WTC11 (cell line): ENCODE data around the gene STK32C. TPM values are rescaled to one million over a fixed set of nuclear protein-coding genes. Genes with fewer than 3 reads are reported as not detected.

Experiments used
- ATAC-seq: fragments of 200-7000 bp; cut with Tn5 transposase; 2 replicates; pipeline ENCODE4 v1.10.0; 2021; ENCODE audit warnings: mild to moderate bottlenecking, moderate library complexity
- CTCF ChIA-PET: fragments of 300-600 bp; sonication (Branson Sonifier 250); formaldehyde crosslinking; loops from one replicate; lab custom pipeline; 2021; ENCODE audit warnings: antibody characterized with exemption; lab: Charles Lee
- POLR2A ChIA-PET: fragments of 350-600 bp; sonication (Branson Sonifier 250); formaldehyde crosslinking; loops from one replicate; lab custom pipeline; 2021; ENCODE audit warnings: antibody characterized with exemption; lab: Charles Lee
- DNase-seq: peaks from one replicate; pipeline ENCODE4 v3.0.0; 2021; ENCODE audit warnings: low spot score
- H3K27ac Mint-ChIP-seq: 2 replicates; pipeline ENCODE4 v1.8.0; 2021; ENCODE audit warnings: mixed read lengths
- H3K27me3 Mint-ChIP-seq: 2 replicates; pipeline ENCODE4 v1.8.0; 2021; ENCODE audit warnings: low read depth, mild to moderate bottlenecking, moderate library complexity, mixed read lengths
- H3K36me3 Mint-ChIP-seq: 2 replicates; pipeline ENCODE4 v1.8.0; 2021; ENCODE audit warnings: mixed read lengths
- H3K4me1 Mint-ChIP-seq: 2 replicates; pipeline ENCODE4 v1.8.0; 2022; ENCODE audit warnings: mixed read lengths
- H3K4me3 Mint-ChIP-seq: 2 replicates; pipeline ENCODE4 v1.8.0; 2021; ENCODE audit warnings: mild to moderate bottlenecking, moderate library complexity, mixed read lengths
- H3K9me3 Mint-ChIP-seq: 2 replicates; pipeline ENCODE4 v1.8.0; 2021; ENCODE audit warnings: mixed read lengths
- FOXP1 ChIP-seq: sonication (generic); formaldehyde crosslinking; IDR thresholded peaks from 2 replicates; pipeline ENCODE4 v1.8.0; 2022; ENCODE audit warnings: missing genetic modification reagents, mild to moderate bottlenecking, moderate library complexity, borderline replicate concordance
- HMGA2 ChIP-seq: fragments of 250-450 bp; sonication (Bioruptor Pico); IDR thresholded peaks from 2 replicates; pipeline ENCODE4 v1.4.0; 2021; ENCODE audit warnings: mild to moderate bottlenecking, moderate library complexity
- IRF2 ChIP-seq: sonication (generic); formaldehyde crosslinking; IDR thresholded peaks from 2 replicates; pipeline ENCODE4 v1.8.0; 2022; ENCODE audit warnings: low read depth, missing genetic modification reagents, borderline replicate concordance
- JAZF1 ChIP-seq: fragments of 250-450 bp; sonication (Bioruptor Pico); IDR thresholded peaks from 2 replicates; pipeline ENCODE4 v1.9.0; 2021; ENCODE audit warnings: moderate library complexity, mild to moderate bottlenecking, inconsistent platforms
- MXD4 ChIP-seq: fragments of 250-450 bp; sonication (Bioruptor Pico); IDR thresholded peaks from 2 replicates; pipeline ENCODE4 v1.8.0; 2021; ENCODE audit warnings: mild to moderate bottlenecking, moderate library complexity, borderline replicate concordance
- ZNF317 ChIP-seq: sonication (generic); formaldehyde crosslinking; IDR thresholded peaks from 2 replicates; pipeline ENCODE4 v1.8.1; 2023; ENCODE audit warnings: low read depth, mild to moderate bottlenecking, moderate library complexity, missing genetic modification reagents, borderline replicate concordance
- total RNA-seq: library from RNA; stranded (reverse); gene quantifications from 3 replicates; pipeline ENCODE4 v1.2.3, GENCODE V29; 2021
- TF ChIP-seq, protein P1 (sequence below): sonication (generic); formaldehyde crosslinking; IDR thresholded peaks from 2 replicates; pipeline ENCODE4 v1.8.0; 2022; ENCODE audit warnings: mild to moderate bottlenecking, missing genetic modification reagents
- TF ChIP-seq, protein P2 (sequence below): fragments of 200-600 bp; IDR thresholded peaks from 2 replicates; pipeline ENCODE4 v1.8.0; 2022; ENCODE audit warnings: antibody characterized with exemption
- TF ChIP-seq, protein P3 (sequence below): sonication (generic); formaldehyde crosslinking; conservative IDR thresholded peaks from 2 replicates; pipeline ENCODE4 v1.8.1; 2023; ENCODE audit warnings: mild to moderate bottlenecking, low read depth, missing genetic modification reagents, moderate library complexity
- TF ChIP-seq, protein P4 (sequence below): sonication (generic); formaldehyde crosslinking; IDR thresholded peaks from 2 replicates; pipeline ENCODE4 v1.8.0; 2023; ENCODE audit warnings: missing genetic modification reagents
- TF ChIP-seq, protein P5 (sequence below): fragments of 250-450 bp; sonication (Bioruptor Pico); IDR thresholded peaks from 2 replicates; pipeline ENCODE4 v1.9.0; 2021; ENCODE audit warnings: mild to moderate bottlenecking, borderline replicate concordance
- TF ChIP-seq, protein P6 (sequence below): sonication (generic); formaldehyde crosslinking; IDR thresholded peaks from 2 replicates; pipeline ENCODE4 v1.8.0; 2022; ENCODE audit warnings: mild to moderate bottlenecking, missing genetic modification reagents

STK32C gene
- total RNA-seq, 1 experiment from 2014 or later, result 20.7 TPM

DNA sequence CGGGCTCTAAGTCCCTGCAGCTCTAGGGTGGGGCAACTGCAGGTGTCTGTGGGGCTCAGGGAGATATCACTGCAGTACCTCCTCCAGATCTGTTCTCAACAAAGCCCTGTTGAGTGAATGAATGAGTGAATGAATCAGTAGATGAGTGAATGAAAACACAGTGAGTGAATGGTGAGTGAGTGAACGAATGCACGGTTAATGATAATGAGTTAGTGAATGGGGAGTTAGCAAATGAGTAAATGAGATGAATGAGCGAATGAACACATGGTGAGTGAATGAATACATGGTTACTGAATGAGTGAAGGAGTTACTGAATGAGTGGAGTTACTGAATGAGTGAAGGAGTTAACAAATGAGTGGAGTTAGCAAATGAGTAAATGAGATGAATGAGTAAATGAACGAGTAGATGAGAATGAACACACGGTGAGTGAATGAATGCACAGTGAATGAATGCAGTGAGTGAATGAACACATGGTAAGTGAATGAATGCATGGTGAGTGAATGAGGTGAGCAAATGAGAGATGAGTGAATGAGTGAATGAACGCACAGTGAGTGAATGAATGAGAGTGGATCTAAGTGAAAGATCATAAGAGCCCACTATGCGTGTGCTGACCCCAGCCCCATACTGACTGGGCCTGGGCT, 34.3 kb downstream of the STK32C start (continued):
- no peak for TF ChIP-seq JAZF1 (CRISPR knock-in tag)
- TF ChIP-seq, protein P1, sequence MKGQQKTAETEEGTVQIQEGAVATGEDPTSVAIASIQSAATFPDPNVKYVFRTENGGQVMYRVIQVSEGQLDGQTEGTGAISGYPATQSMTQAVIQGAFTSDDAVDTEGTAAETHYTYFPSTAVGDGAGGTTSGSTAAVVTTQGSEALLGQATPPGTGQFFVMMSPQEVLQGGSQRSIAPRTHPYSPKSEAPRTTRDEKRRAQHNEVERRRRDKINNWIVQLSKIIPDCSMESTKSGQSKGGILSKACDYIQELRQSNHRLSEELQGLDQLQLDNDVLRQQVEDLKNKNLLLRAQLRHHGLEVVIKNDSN, result no peak

DNA sequence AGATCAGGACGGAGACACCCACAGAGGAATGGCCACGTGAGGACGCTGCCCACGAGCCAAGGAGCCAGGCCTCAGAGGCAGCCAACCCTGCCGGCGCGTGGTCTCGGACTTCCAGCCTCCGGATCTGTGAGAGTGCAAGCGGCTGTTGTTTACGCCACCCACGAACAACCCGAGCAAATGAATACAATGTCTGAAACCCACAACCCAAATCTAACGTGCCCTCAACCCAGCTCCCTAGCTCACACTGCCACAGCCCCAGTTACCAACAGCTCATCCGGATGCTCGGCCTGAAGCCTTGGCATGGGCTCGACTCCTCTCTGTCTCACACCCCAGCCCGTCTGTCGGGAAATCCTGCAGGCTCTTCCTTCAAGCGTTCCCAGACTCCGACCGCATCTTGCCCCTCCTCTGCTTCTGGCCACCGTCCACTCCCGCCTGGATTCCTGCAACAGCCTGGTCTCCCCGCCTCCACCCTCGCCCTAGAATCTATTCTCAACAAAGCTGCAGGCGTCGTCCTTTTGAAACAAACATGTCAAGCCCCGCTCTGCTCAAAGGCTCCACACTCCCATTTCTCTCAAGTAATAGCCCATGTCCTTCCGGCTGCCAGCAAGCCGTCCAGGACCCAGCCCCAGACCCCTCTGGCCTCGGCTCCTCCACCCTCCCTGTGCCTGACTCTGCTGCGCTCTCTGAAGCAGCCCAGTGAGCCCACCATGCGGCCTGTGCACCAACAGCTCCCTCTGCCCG, 35.3 kb downstream of the STK32C start:
- ATAC-seq, result no peak
- Mint-ChIP-seq H3K27me3 (no peaks in the 10 kb centered on the region), H3K4me3 (no peak overlapping the region), H3K4me1 (no peaks in the 10 kb centered on the region), H3K36me3 (peaks cover 17% of the 10 kb centered on the region), H3K9me3 (peaks cover 20% of the 10 kb centered on the region), H3K27ac (peak overlapping the region; percentile 75)
- ChIA-PET POLR2A (no interaction called here), CTCF (no interaction called here)
- TF ChIP-seq, protein P2, sequence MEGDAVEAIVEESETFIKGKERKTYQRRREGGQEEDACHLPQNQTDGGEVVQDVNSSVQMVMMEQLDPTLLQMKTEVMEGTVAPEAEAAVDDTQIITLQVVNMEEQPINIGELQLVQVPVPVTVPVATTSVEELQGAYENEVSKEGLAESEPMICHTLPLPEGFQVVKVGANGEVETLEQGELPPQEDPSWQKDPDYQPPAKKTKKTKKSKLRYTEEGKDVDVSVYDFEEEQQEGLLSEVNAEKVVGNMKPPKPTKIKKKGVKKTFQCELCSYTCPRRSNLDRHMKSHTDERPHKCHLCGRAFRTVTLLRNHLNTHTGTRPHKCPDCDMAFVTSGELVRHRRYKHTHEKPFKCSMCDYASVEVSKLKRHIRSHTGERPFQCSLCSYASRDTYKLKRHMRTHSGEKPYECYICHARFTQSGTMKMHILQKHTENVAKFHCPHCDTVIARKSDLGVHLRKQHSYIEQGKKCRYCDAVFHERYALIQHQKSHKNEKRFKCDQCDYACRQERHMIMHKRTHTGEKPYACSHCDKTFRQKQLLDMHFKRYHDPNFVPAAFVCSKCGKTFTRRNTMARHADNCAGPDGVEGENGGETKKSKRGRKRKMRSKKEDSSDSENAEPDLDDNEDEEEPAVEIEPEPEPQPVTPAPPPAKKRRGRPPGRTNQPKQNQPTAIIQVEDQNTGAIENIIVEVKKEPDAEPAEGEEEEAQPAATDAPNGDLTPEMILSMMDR, result no peak
- no peak for TF ChIP-seq MXD4 (CRISPR knock-in tag)
- TF ChIP-seq, protein P3, sequence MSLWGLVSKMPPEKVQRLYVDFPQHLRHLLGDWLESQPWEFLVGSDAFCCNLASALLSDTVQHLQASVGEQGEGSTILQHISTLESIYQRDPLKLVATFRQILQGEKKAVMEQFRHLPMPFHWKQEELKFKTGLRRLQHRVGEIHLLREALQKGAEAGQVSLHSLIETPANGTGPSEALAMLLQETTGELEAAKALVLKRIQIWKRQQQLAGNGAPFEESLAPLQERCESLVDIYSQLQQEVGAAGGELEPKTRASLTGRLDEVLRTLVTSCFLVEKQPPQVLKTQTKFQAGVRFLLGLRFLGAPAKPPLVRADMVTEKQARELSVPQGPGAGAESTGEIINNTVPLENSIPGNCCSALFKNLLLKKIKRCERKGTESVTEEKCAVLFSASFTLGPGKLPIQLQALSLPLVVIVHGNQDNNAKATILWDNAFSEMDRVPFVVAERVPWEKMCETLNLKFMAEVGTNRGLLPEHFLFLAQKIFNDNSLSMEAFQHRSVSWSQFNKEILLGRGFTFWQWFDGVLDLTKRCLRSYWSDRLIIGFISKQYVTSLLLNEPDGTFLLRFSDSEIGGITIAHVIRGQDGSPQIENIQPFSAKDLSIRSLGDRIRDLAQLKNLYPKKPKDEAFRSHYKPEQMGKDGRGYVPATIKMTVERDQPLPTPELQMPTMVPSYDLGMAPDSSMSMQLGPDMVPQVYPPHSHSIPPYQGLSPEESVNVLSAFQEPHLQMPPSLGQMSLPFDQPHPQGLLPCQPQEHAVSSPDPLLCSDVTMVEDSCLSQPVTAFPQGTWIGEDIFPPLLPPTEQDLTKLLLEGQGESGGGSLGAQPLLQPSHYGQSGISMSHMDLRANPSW, result no peak
- TF ChIP-seq, protein P4, sequence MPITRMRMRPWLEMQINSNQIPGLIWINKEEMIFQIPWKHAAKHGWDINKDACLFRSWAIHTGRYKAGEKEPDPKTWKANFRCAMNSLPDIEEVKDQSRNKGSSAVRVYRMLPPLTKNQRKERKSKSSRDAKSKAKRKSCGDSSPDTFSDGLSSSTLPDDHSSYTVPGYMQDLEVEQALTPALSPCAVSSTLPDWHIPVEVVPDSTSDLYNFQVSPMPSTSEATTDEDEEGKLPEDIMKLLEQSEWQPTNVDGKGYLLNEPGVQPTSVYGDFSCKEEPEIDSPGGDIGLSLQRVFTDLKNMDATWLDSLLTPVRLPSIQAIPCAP (CRISPR knock-in tag), result no peak
- TF ChIP-seq, protein P5, sequence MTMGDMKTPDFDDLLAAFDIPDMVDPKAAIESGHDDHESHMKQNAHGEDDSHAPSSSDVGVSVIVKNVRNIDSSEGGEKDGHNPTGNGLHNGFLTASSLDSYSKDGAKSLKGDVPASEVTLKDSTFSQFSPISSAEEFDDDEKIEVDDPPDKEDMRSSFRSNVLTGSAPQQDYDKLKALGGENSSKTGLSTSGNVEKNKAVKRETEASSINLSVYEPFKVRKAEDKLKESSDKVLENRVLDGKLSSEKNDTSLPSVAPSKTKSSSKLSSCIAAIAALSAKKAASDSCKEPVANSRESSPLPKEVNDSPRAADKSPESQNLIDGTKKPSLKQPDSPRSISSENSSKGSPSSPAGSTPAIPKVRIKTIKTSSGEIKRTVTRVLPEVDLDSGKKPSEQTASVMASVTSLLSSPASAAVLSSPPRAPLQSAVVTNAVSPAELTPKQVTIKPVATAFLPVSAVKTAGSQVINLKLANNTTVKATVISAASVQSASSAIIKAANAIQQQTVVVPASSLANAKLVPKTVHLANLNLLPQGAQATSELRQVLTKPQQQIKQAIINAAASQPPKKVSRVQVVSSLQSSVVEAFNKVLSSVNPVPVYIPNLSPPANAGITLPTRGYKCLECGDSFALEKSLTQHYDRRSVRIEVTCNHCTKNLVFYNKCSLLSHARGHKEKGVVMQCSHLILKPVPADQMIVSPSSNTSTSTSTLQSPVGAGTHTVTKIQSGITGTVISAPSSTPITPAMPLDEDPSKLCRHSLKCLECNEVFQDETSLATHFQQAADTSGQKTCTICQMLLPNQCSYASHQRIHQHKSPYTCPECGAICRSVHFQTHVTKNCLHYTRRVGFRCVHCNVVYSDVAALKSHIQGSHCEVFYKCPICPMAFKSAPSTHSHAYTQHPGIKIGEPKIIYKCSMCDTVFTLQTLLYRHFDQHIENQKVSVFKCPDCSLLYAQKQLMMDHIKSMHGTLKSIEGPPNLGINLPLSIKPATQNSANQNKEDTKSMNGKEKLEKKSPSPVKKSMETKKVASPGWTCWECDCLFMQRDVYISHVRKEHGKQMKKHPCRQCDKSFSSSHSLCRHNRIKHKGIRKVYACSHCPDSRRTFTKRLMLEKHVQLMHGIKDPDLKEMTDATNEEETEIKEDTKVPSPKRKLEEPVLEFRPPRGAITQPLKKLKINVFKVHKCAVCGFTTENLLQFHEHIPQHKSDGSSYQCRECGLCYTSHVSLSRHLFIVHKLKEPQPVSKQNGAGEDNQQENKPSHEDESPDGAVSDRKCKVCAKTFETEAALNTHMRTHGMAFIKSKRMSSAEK (CRISPR knock-in tag), result no peak
- TF ChIP-seq, protein P6, sequence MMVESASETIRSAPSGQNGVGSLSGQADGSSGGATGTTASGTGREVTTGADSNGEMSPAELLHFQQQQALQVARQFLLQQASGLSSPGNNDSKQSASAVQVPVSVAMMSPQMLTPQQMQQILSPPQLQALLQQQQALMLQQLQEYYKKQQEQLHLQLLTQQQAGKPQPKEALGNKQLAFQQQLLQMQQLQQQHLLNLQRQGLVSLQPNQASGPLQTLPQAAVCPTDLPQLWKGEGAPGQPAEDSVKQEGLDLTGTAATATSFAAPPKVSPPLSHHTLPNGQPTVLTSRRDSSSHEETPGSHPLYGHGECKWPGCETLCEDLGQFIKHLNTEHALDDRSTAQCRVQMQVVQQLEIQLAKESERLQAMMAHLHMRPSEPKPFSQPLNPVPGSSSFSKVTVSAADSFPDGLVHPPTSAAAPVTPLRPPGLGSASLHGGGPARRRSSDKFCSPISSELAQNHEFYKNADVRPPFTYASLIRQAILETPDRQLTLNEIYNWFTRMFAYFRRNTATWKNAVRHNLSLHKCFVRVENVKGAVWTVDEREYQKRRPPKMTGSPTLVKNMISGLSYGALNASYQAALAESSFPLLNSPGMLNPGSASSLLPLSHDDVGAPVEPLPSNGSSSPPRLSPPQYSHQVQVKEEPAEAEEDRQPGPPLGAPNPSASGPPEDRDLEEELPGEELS (CRISPR knock-in tag), result no peak
- TF ChIP-seq HMGA2 (CRISPR knock-in tag), result no peak
- no peak for TF ChIP-seq ZNF317 (CRISPR knock-in tag)
- no peak for TF ChIP-seq IRF2 (CRISPR knock-in tag)
- no peak for TF ChIP-seq FOXP1 (CRISPR knock-in tag)
- no peak for TF ChIP-seq JAZF1 (CRISPR knock-in tag)
- DNase-seq, result no peak
